Astrocyte of the spinal cord (primary cell): ENCODE results near the gene P4HTM.

Source experiments
- DNase-seq: peaks from one replicate; pipeline ENCODE4 v3.0.0; 2011; ENCODE audit warnings: low read depth, low spot score
- H3K4me3 ChIP-seq: 2 replicates; pipeline ENCODE4 v1.5.1; 2011; ENCODE audit warnings: low read depth, mild to moderate bottlenecking, low read length, moderate library complexity
- CTCF ChIP-seq: IDR thresholded peaks from 2 replicates; pipeline ENCODE4 v1.5.1; 2012; ENCODE audit warnings: low read depth, mild to moderate bottlenecking, low read length, inconsistent platforms
- in situ Hi-C: cut with HindIII; loops from 2 replicates; pipeline ENCODE4 v1.10.0; 2017; ENCODE audit warnings: low sequenced_read_pairs

Gene P4HTM

DNA sequence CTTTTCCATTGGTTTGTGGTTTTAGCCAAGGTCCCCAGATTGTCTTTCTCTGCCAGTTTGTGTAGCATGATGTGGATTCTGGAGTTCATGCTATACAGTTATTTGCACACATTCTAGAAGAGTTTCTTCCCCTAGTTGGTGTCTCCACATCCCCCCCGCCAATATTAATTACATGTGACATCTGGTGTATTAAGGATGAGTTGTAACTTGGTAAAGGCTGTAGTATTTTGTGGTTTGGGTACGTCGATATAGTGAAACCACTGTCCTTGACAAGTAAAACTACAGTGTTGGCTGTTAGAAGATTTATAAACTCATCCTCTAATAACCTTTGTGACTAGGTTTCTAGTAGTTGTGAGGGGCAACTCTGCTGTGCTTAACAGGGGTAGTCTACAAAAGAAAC lies 23.7 kb upstream of the P4HTM start:
- DNase-seq: no peak
- no peak for TF ChIP-seq CTCF
- H3K4me3 ChIP-seq: no peak overlapping the region
- in situ Hi-C loops: no loop called here

GRCh38 chr3:48966876-48967361 lies 23.1 kb upstream of the P4HTM start:
- H3K4me3 ChIP-seq: no peak overlapping the region

GRCh38 chr3:48970586-48970985 lies 19.5 kb upstream of the P4HTM start:
- H3K4me3 ChIP-seq: no peak overlapping the region
- no peak for DNase-seq
- in situ Hi-C loops: no loop called here
- TF ChIP-seq CTCF: no peak

More at GRCh38 chr3:48966876-48967361, 23.1 kb upstream of the P4HTM start:
- no peak for TF ChIP-seq CTCF
- DNase-seq: no peak
- in situ Hi-C loops: no loop called here

DNA sequence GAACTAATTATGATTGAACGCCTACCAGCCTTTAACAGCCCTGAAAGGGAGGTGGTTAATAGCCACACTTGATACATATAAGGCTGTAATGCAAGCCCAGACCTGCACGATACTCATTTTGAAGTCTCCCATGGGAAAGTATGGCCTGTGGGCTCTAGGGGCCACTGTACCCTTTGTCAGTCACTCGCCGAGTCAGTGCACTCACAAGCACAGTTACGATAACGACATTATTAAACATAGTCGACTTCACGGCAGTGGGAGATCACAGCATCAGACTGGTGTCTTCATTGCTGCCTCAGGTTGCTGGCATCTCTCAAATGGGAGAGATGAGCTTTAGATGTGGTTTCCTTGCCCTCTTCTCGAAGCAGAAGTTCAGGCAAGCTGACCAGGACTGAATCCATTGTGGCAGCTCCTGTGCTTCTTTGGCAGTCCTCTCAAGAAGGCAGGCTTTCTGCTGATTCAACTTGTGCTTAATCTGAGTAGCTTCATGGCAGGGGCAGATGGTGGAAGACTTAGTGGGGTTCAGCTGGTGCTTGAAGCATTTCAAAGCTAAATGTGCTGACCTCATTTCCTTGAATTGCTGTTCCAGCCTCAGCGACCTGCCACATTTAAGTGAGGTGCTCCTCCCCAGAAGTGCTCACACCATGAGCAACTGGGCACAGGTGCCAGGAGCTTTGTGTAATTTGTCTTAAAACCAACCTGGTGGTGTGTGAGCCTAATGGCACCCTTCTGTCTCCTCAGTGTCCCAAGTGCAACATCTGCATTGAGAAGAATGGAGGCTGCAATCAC lies 15.8 kb upstream of the P4HTM start:
- H3K4me3 ChIP-seq: no peak overlapping the region
- no peak for TF ChIP-seq CTCF
- in situ Hi-C loops: no loop called here
- DNase-seq: no peak

DNA sequence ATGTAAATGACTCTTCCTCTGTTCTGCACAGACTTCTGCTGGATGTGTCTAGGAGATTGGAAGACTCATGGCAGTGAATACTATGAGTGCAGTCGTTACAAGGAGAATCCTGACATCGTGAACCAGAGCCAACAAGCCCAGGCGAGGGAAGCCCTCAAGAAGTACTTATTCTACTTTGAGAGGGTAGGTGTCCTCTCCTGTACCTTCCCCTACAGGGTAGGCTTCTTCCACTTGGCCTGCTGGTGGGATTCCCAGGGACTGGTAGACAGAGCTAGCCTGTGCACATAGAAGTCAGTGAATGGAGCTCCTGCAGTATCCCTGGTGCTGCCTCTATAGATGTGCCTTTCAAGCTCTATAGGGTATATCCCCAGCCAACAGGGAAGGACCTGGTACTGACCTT lies 10.6 kb upstream of the P4HTM start:
- in situ Hi-C loops: no loop called here
- TF ChIP-seq CTCF: no peak
- no peak overlapping the region for H3K4me3 ChIP-seq
- no peak for DNase-seq

- no peak for DNase-seq
- H3K4me3 ChIP-seq: no peak overlapping the region
- no peak for TF ChIP-seq CTCF
- in situ Hi-C loops: no loop called here
These were observed 9.7 kb upstream of the P4HTM start for GRCh38 chr3:48980295-48980694.
